ENCODE measurements around the gene MRPS5. TPM values are rescaled to one million over a fixed set of nuclear protein-coding genes. Genes with fewer than 3 reads are reported as not detected.
A peak's percentile ranks its signal among the peaks of the same experiment; 100 is the strongest.

The MRPS5 gene
- total RNA-seq, 1 donor from 2014 or later: 57.4 TPM

GRCh38 chr2:95056044-95056443 is 65.6 kb downstream of the MRPS5 start:
- Histone ChIP-seq H3K9me3 (ENCODE audit: insufficient read depth, low read depth, low read length) (no peaks in the 10 kb centered on the region), H3K4me3 (ENCODE audit: insufficient read depth, low read depth, low read length) (no peak overlapping the region), H4K20me1 (ENCODE audit: insufficient read depth, low read length) (no peaks in the 10 kb centered on the region), H3K79me2 (ENCODE audit: insufficient read depth, low read length) (no peaks in the 10 kb centered on the region), H3K27ac (ENCODE audit: low read depth, low read length) (no peak overlapping the region), H3K9ac (ENCODE audit: low read length) (no peak overlapping the region), H2AFZ (ENCODE audit: low read depth, low read length) (no peak overlapping the region), H3K4me2 (ENCODE audit: low read length) (no peak overlapping the region), H3K36me3 (ENCODE audit: insufficient read depth, low read length) (no peaks in the 10 kb centered on the region), H3K4me1 (ENCODE audit: insufficient read depth, low read length) (peaks cover 11% of the 10 kb centered on the region), H3K27me3 (ENCODE audit: insufficient read depth, low read length) (peaks cover 2% of the 10 kb centered on the region)
- FAIRE-seq: no peak
- no peaks in the 10 kb centered on the region for H3K36me3 Mint-ChIP-seq (ENCODE audit: low read depth, unreplicated experiment)
- no peak overlapping the region for H3K27ac Mint-ChIP-seq (ENCODE audit: unreplicated experiment)
- no peaks in the 10 kb centered on the region for H3K9me3 Mint-ChIP-seq (ENCODE audit: unreplicated experiment)
- H3K4me3 Mint-ChIP-seq (ENCODE audit: unreplicated experiment): no peak overlapping the region
- peaks cover 10% of the 10 kb centered on the region for H3K4me1 Mint-ChIP-seq (ENCODE audit: low read depth, unreplicated experiment)
- TF ChIP-seq EZH2 (IDR thresholded peaks at IDR 0.05; ENCODE audit: insufficient read depth, low read length) (no peak), CTCF (IDR thresholded peaks at IDR 0.05; ENCODE audit: insufficient read depth, low read depth, low read length) (no peak)
- no peak for DNase-seq (ENCODE audit: low read depth)
- H3K27me3 Mint-ChIP-seq (ENCODE audit: low read depth, unreplicated experiment): peaks cover 46% of the 10 kb centered on the region

- Histone ChIP-seq H3K4me3 (ENCODE audit: insufficient read depth, low read depth, low read length) (no peak overlapping the region), H3K36me3 (ENCODE audit: insufficient read depth, low read length) (no peaks in the 10 kb centered on the region), H3K9ac (ENCODE audit: low read length) (no peak overlapping the region), H3K27me3 (ENCODE audit: insufficient read depth, low read length) (peaks cover 2% of the 10 kb centered on the region), H3K27ac (ENCODE audit: low read depth, low read length) (no peak overlapping the region), H3K79me2 (ENCODE audit: insufficient read depth, low read length) (no peaks in the 10 kb centered on the region), H3K4me1 (ENCODE audit: insufficient read depth, low read length) (peaks cover 11% of the 10 kb centered on the region), H2AFZ (ENCODE audit: low read depth, low read length) (no peak overlapping the region), H3K4me2 (ENCODE audit: low read length) (no peak overlapping the region), H4K20me1 (ENCODE audit: insufficient read depth, low read length) (no peaks in the 10 kb centered on the region), H3K9me3 (ENCODE audit: insufficient read depth, low read depth, low read length) (no peaks in the 10 kb centered on the region)
- H3K9me3 Mint-ChIP-seq (ENCODE audit: unreplicated experiment): no peaks in the 10 kb centered on the region
- DNase-seq (ENCODE audit: low read depth): no peak
- H3K4me3 Mint-ChIP-seq (ENCODE audit: unreplicated experiment): peak overlapping the region; percentile 22
- no peak overlapping the region for H3K27ac Mint-ChIP-seq (ENCODE audit: unreplicated experiment)
- no peak for FAIRE-seq
- H3K4me1 Mint-ChIP-seq (ENCODE audit: low read depth, unreplicated experiment): peaks cover 10% of the 10 kb centered on the region
- H3K36me3 Mint-ChIP-seq (ENCODE audit: low read depth, unreplicated experiment): no peaks in the 10 kb centered on the region
- TF ChIP-seq EZH2 (IDR thresholded peaks at IDR 0.05; ENCODE audit: insufficient read depth, low read length): no peak
- TF ChIP-seq CTCF (IDR thresholded peaks at IDR 0.05; ENCODE audit: insufficient read depth, low read depth, low read length): no peak
- peaks cover 46% of the 10 kb centered on the region for H3K27me3 Mint-ChIP-seq (ENCODE audit: low read depth, unreplicated experiment)
Measured at GRCh38 chr2:95055262-95055661, 66.3 kb downstream of the MRPS5 start.

- FAIRE-seq: no peak
- no peak overlapping the region for H3K4me3 Mint-ChIP-seq (ENCODE audit: unreplicated experiment)
- no peak for DNase-seq (ENCODE audit: low read depth)
- H3K9ac ChIP-seq (ENCODE audit: low read length): no peak overlapping the region
- peaks cover 51% of the 10 kb centered on the region for H3K27me3 Mint-ChIP-seq (ENCODE audit: low read depth, unreplicated experiment)
- no peaks in the 10 kb centered on the region for H4K20me1 ChIP-seq (ENCODE audit: insufficient read depth, low read length)
- peaks cover 2% of the 10 kb centered on the region for H3K27me3 ChIP-seq (ENCODE audit: insufficient read depth, low read length)
- no peaks in the 10 kb centered on the region for H3K79me2 ChIP-seq (ENCODE audit: insufficient read depth, low read length)
- H3K27ac Mint-ChIP-seq (ENCODE audit: unreplicated experiment): no peak overlapping the region
- no peak overlapping the region for H3K4me3 ChIP-seq (ENCODE audit: insufficient read depth, low read depth, low read length)
- no peaks in the 10 kb centered on the region for H3K36me3 Mint-ChIP-seq (ENCODE audit: low read depth, unreplicated experiment)
- H3K27ac ChIP-seq (ENCODE audit: low read depth, low read length): no peak overlapping the region
- H3K9me3 Mint-ChIP-seq (ENCODE audit: unreplicated experiment): no peaks in the 10 kb centered on the region
- H3K4me2 ChIP-seq (ENCODE audit: low read length): no peak overlapping the region
- H2AFZ ChIP-seq (ENCODE audit: low read depth, low read length): no peak overlapping the region
- peaks cover 11% of the 10 kb centered on the region for H3K4me1 ChIP-seq (ENCODE audit: insufficient read depth, low read length)
- peaks cover 10% of the 10 kb centered on the region for H3K4me1 Mint-ChIP-seq (ENCODE audit: low read depth, unreplicated experiment)
- H3K9me3 ChIP-seq (ENCODE audit: insufficient read depth, low read depth, low read length): no peaks in the 10 kb centered on the region
- H3K36me3 ChIP-seq (ENCODE audit: insufficient read depth, low read length): no peaks in the 10 kb centered on the region
- TF ChIP-seq CTCF (IDR thresholded peaks at IDR 0.05; ENCODE audit: insufficient read depth, low read depth, low read length) (no peak), EZH2 (IDR thresholded peaks at IDR 0.05; ENCODE audit: insufficient read depth, low read length) (no peak)
Measured at GRCh38 chr2:95054016-95054415, 67.6 kb downstream of the MRPS5 start.

Data from astrocyte (in vitro differentiated cells and primary cell).